Measurements from ENCODE around the gene GRIK3. TPM values are rescaled to one million over a fixed set of nuclear protein-coding genes. Genes with fewer than 3 reads are reported as not detected.

Gene GRIK3
- total RNA-seq, 2 experiments from 2014 or later: 16.3 to 55.0 TPM

GRCh38 chr1:37010011-37010410, 24.3 kb downstream of the GRIK3 start:
- Histone ChIP-seq H3K4me2 (ENCODE audit: low read length) (no peak overlapping the region), H3K4me1 (ENCODE audit: insufficient read depth, low read length, poor library complexity, severe bottlenecking) (peaks cover 49% of the 10 kb centered on the region), H4K20me1 (ENCODE audit: insufficient read depth, low read length) (no peaks in the 10 kb centered on the region), H3K36me3 (ENCODE audit: insufficient read depth, low read length) (peaks cover 18% of the 10 kb centered on the region), H3K9me3 (ENCODE audit: low read length) (no peaks in the 10 kb centered on the region), H3K4me3 (ENCODE audit: low read depth, low read length, poor library complexity, severe bottlenecking) (no peak overlapping the region), H3K79me2 (ENCODE audit: insufficient read depth, low read depth, low read length) (no peaks in the 10 kb centered on the region), H3K27ac (ENCODE audit: low read depth, low read length, poor library complexity, severe bottlenecking) (no peak overlapping the region), H2AFZ (ENCODE audit: low read length) (no peak overlapping the region), H3K9me2 (ENCODE audit: insufficient read depth, low read length) (no peaks in the 10 kb centered on the region)
- BruUV-seq (replicated peaks): no TSS peak
- ChIA-PET POLR2A (interaction anchor here (0.7 kb wide), 2 partner anchors 20 to 298 kb away, joined by 3 read pairs; no protein-coding TSS in a partner anchor), CTCF (ENCODE audit: unreplicated experiment) (no interaction called here)
- TF ChIP-seq EZH2phosphoT487 (IDR thresholded peaks at IDR 0.05; ENCODE audit: borderline replicate concordance, low read depth, low read length) (no peak), CTCF (conservative IDR thresholded peaks at IDR 0.05; ENCODE audit: low read length) (no peak)
- intact Hi-C loops (cut with micrococcal nuclease; ENCODE audit: unreplicated experiment): no loop called here
- DNase-seq (ENCODE audit: low spot score): no peak

GRCh38 chr1:37009521-37009920, 24.8 kb downstream of the GRIK3 start:
- no TSS peak for BruUV-seq (replicated peaks)
- Histone ChIP-seq H2AFZ (ENCODE audit: low read length) (no peak overlapping the region), H3K4me2 (ENCODE audit: low read length) (no peak overlapping the region), H3K9me3 (ENCODE audit: low read length) (no peaks in the 10 kb centered on the region), H3K4me1 (ENCODE audit: insufficient read depth, low read length, poor library complexity, severe bottlenecking) (peaks cover 54% of the 10 kb centered on the region), H3K4me3 (ENCODE audit: low read depth, low read length, poor library complexity, severe bottlenecking) (no peak overlapping the region), H3K27ac (ENCODE audit: low read depth, low read length, poor library complexity, severe bottlenecking) (no peak overlapping the region), H3K36me3 (ENCODE audit: insufficient read depth, low read length) (peaks cover 15% of the 10 kb centered on the region), H3K9me2 (ENCODE audit: insufficient read depth, low read length) (no peaks in the 10 kb centered on the region), H4K20me1 (ENCODE audit: insufficient read depth, low read length) (no peaks in the 10 kb centered on the region), H3K79me2 (ENCODE audit: insufficient read depth, low read depth, low read length) (no peaks in the 10 kb centered on the region)
- ChIA-PET POLR2A (interaction anchor here (0.7 kb wide), 2 partner anchors 20 to 297 kb away, joined by 3 read pairs; no protein-coding TSS in a partner anchor), CTCF (ENCODE audit: unreplicated experiment) (no interaction called here)
- intact Hi-C loops (cut with micrococcal nuclease; ENCODE audit: unreplicated experiment): no loop called here
- TF ChIP-seq EZH2phosphoT487 (IDR thresholded peaks at IDR 0.05; ENCODE audit: borderline replicate concordance, low read depth, low read length) (no peak), CTCF (conservative IDR thresholded peaks at IDR 0.05; ENCODE audit: low read length) (no peak)
- no peak for DNase-seq (ENCODE audit: low spot score)

GRCh38 chr1:37006132-37006868, 28.0 kb downstream of the GRIK3 start:
- Histone ChIP-seq H3K79me2 (ENCODE audit: insufficient read depth, low read depth, low read length) (no peaks in the 10 kb centered on the region), H4K20me1 (ENCODE audit: insufficient read depth, low read length) (no peaks in the 10 kb centered on the region), H3K36me3 (ENCODE audit: insufficient read depth, low read length) (no peaks in the 10 kb centered on the region), H3K9me3 (ENCODE audit: low read length) (no peaks in the 10 kb centered on the region), H2AFZ (ENCODE audit: low read length) (no peak overlapping the region; the same call in 1 of the 2 replicates), H3K27ac (ENCODE audit: low read depth, low read length, poor library complexity, severe bottlenecking) (peak overlapping the region; percentile 84), H3K4me1 (ENCODE audit: insufficient read depth, low read length, poor library complexity, severe bottlenecking) (peaks cover 71% of the 10 kb centered on the region), H3K4me2 (ENCODE audit: low read length) (peak overlapping the region; percentile 63), H3K4me3 (ENCODE audit: low read depth, low read length, poor library complexity, severe bottlenecking) (no peak overlapping the region), H3K9me2 (ENCODE audit: insufficient read depth, low read length) (no peaks in the 10 kb centered on the region)
- CTCF ChIA-PET (ENCODE audit: unreplicated experiment): interaction anchor here (0.6 kb wide), 1 partner anchor 329 kb away, joined by 4 read pairs; no protein-coding TSS in a partner anchor
- no TSS peak for BruUV-seq (replicated peaks)
- POLR2A ChIA-PET: interaction anchor here (1.0 to 1.1 kb wide), 3 partner anchors 11 to 24 kb away, joined by 3 to 5 read pairs (median 3); no protein-coding TSS in a partner anchor
- no peak for TF ChIP-seq EZH2phosphoT487 (IDR thresholded peaks at IDR 0.05; ENCODE audit: borderline replicate concordance, low read depth, low read length)
- TF ChIP-seq CTCF (conservative IDR thresholded peaks at IDR 0.05; ENCODE audit: low read length): no peak
- intact Hi-C loops (cut with micrococcal nuclease; ENCODE audit: unreplicated experiment): no loop called here
- no peak for DNase-seq (ENCODE audit: low spot score)

All from OCI-LY7 (cell line).